Stimulated activated effector memory CD8-positive, alpha-beta T cell treated with anti-CD3 and anti-CD28 coated beads, Interleukin-12 subunit alpha, Interleukin-12 subunit beta, amount 100 ng/mL, for 72 hours (primary cell): Measurements from ENCODE around the gene MYRF.

Experiments
- ATAC-seq: fragments of 150-1000 bp; cut with Tn5 transposase; 2 replicates; pipeline ENCODE4 v1.10.0; 2021
- DNase-seq, 2 donors: peaks; one replicate each; pipeline ENCODE4 v3.0.0; 2021 to 2022; ENCODE audit warnings: low spot score in 2 of 2
- H3K27ac Mint-ChIP-seq: one replicate; pipeline ENCODE4 v1.8.0; 2022; ENCODE audit warnings: mild to moderate bottlenecking, mixed read lengths
- H3K36me3 Mint-ChIP-seq: one replicate; pipeline ENCODE4 v1.8.0; 2022; ENCODE audit warnings: mild to moderate bottlenecking, mixed read lengths
- H3K4me1 Mint-ChIP-seq: one replicate; pipeline ENCODE4 v1.8.0; 2022; ENCODE audit warnings: mixed read lengths
- H3K4me3 Mint-ChIP-seq: one replicate; pipeline ENCODE4 v1.8.0; 2022; ENCODE audit warnings: mild to moderate bottlenecking, mixed read lengths
- H3K9me3 Mint-ChIP-seq: one replicate; pipeline ENCODE4 v1.8.0; 2022; ENCODE audit warnings: mixed read lengths

MYRF gene

DNA sequence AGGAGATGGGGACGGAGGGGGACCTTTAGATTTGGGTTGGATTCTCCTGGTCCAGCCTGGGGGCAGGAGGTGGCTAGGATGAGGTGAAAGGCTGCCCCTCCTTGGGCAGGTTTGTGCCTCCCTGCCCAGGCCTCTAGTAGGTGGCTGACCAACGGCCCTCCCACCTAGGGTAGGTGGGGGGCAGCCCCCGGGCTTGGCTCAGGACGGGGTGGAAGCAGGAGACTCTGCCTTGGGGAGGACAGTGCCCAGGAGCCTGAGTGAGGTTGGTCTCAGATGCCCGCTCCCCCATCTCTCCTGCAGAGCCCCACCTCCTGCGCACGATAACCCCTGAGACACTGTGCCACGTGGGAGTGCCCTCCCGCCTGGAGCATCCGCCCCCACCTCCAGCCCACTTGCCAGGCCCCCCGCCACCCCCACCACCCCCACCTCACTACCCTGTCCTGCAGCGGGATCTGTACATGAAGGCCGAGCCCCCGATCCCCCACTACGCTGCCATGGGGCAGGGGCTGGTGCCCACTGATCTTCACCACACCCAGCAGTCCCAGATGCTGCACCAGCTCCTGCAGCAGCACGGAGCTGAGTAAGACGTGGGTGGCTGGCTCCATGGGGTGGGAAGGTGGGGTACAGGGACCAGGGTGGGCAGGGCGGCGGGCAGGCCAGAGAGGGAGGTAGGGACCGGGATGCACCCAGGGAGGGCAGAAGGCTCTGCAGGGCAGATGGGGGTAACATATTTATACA is 17.7 kb downstream of the MYRF start:
- ATAC-seq (no peak), DNase-seq (no peak)
- no peaks in the 10 kb centered on the region for H3K9me3 Mint-ChIP-seq
- H3K36me3 Mint-ChIP-seq = peaks cover under 1% of the 10 kb centered on the region
- H3K27ac Mint-ChIP-seq = no peak overlapping the region
- H3K4me1 Mint-ChIP-seq = peaks cover 16% of the 10 kb centered on the region
- H3K4me3 Mint-ChIP-seq = no peak overlapping the region

DNA sequence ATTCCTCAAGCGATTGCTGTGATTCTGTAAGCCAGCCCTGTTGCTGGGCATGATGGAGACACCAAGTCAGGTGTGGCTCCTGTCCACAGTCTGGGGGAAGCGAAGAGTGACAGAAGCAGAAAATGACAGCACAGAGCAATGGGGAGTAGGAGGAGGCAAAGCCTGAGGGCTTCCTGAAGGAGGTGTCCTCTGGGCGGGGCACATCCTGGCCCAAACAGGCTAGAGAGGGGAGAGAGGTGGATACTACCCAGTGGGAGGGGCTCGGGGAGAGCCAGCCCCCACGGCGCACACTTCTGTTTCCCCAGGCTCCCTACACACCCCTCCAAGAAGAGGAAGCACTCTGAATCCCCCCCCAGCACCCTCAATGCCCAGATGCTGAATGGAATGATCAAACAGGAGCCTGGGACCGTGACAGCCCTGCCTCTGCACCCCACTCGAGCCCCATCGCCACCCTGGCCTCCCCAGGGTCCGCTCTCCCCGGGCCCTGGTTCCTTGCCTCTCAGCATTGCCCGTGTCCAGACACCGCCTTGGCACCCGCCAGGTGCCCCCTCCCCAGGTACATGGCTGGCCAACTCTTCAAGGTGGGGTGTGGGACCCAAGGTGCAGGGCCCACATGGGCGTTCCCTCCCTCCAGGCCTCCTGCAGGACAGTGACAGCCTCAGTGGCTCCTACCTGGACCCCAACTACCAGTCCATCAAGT is 18.9 kb downstream of the MYRF start:
- Mint-ChIP-seq H3K4me3 (no peak overlapping the region), H3K27ac (peak overlapping the region; percentile 80), H3K36me3 (peaks cover 8% of the 10 kb centered on the region), H3K9me3 (no peaks in the 10 kb centered on the region), H3K4me1 (peaks cover 28% of the 10 kb centered on the region)
- DNase-seq = no peak
- no peak for ATAC-seq

DNA sequence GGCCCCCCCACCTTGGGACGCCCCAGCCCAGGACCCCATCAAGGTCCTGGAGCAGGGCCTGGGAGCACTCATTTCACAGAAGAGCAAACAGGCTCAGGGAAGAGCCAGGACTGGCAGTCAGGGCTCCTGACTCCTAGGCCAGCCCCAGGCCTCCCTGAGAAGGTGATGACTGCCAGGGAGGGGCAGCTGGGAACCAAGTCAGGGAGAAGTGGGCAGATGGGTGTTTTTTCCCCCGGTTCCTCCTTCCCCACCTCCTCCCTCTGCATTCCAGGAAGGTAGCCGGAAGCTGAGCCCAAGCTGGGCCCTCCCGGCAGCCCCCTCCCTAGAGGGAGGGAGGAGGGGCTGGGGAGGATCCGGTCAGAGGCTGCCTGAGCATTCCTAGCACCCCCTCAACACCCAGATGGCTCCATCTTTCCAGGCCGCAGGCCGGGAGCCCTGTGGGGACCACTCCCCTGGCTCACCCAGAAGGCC is 19.6 kb downstream of the MYRF start:
- Mint-ChIP-seq H3K27ac (peak overlapping the region; percentile 80), H3K36me3 (peaks cover 8% of the 10 kb centered on the region), H3K4me3 (no peak overlapping the region), H3K9me3 (no peaks in the 10 kb centered on the region), H3K4me1 (peaks cover 35% of the 10 kb centered on the region)
- DNase-seq (no peak), ATAC-seq (no peak)

DNA sequence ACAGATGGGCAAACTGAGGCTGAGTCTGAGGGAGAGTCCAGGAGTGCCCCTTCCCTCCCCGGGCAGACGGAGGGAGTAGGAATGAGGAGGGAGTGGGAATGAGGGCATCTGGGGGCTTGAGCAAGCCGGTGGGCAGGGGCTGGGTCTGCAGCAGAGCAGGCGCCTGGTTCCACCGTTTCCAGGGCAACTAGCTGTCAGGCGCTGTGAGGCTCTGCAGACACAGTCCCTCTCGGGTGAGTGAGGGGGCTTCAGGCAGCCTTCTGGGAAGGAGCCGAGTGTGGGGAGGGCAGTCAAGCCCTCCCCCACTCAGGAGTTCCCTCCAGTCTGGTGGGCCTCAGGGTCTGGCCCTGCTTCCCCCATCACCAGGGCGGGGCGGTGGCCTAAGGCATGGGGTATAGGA is 20.9 kb downstream of the MYRF start:
- ATAC-seq (no peak), DNase-seq (no peak)
- peak overlapping the region; percentile 80 for H3K27ac Mint-ChIP-seq
- peaks cover 8% of the 10 kb centered on the region for H3K36me3 Mint-ChIP-seq
- H3K4me3 Mint-ChIP-seq = no peak overlapping the region
- H3K4me1 Mint-ChIP-seq = peaks cover 44% of the 10 kb centered on the region
- H3K9me3 Mint-ChIP-seq = no peaks in the 10 kb centered on the region

DNA sequence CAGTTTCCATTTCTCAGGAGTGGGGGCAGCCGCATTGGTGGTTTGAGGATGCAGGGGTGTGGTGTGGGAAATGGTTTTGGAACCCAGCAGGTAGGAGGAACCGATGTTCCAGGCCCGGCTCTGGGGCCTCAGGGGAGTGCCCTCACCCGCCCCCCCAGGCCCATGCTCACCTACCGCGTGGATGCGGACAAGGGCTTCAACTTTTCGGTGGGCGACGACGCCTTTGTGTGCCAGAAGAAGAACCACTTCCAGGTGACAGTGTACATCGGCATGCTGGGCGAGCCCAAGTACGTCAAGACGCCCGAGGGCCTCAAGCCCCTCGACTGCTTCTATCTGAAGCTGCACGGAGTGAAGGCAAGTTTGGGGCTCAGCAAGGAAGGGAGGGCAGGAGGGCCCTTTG is 21.4 kb downstream of the MYRF start:
- peaks cover 44% of the 10 kb centered on the region for H3K4me1 Mint-ChIP-seq

DNA sequence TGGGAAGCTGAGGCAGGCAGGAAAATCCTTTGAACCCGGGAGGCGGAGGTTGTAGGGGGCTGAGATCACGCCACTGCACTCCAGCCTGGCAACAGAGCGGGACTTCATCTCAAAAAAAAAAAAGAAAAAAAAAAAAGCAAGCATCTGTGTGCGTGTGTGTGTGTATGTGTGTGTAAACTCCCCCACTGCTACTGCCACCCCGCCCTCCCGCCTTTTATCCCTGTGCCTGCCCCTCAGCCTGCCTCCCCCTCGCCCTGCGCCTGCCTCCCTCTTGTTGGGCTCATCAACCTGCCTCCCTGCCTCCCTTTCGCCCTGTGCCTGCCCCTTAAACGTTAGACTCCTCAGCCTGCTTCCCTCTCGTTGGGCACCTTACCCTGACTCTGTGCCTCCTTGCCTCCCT is 22.0 kb downstream of the MYRF start:
- Mint-ChIP-seq H3K4me3 (no peak overlapping the region), H3K9me3 (no peaks in the 10 kb centered on the region), H3K27ac (peak overlapping the region; percentile 29), H3K4me1 (peaks cover 44% of the 10 kb centered on the region), H3K36me3 (peaks cover 8% of the 10 kb centered on the region)
- DNase-seq (no peak), ATAC-seq (no peak)

More for the DNA sequence above, 21.4 kb downstream of the MYRF start:
- Mint-ChIP-seq H3K9me3 (no peaks in the 10 kb centered on the region), H3K36me3 (peaks cover 8% of the 10 kb centered on the region), H3K27ac (no peak overlapping the region), H3K4me3 (no peak overlapping the region)
- DNase-seq = no peak
- ATAC-seq = no peak

DNA sequence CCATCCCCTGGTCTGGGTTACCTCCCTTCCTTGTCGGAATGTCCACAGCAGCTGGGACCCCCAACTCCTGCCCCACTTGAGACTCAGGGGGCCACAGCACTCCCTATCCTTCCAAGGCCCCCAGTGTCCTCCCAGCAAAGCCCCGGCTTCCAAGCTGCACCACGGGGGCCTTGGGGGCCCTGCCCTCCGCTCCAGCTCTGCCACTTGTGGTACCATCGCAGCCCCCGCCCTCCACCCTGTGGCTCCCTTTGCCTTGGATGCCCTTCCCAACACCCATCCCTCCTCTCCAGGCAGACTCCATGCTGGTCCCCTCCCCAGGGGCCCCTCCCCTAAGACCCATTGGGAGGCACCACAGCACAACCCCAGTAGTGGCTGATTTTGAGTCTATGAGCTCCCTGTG is 22.7 kb downstream of the MYRF start:
- H3K36me3 Mint-ChIP-seq = peaks cover 8% of the 10 kb centered on the region
- H3K4me1 Mint-ChIP-seq = peaks cover 44% of the 10 kb centered on the region
- ATAC-seq (no peak), DNase-seq (no peak)
- H3K4me3 Mint-ChIP-seq = no peak overlapping the region
- H3K9me3 Mint-ChIP-seq = no peaks in the 10 kb centered on the region
- H3K27ac Mint-ChIP-seq = peak overlapping the region; percentile 29

DNA sequence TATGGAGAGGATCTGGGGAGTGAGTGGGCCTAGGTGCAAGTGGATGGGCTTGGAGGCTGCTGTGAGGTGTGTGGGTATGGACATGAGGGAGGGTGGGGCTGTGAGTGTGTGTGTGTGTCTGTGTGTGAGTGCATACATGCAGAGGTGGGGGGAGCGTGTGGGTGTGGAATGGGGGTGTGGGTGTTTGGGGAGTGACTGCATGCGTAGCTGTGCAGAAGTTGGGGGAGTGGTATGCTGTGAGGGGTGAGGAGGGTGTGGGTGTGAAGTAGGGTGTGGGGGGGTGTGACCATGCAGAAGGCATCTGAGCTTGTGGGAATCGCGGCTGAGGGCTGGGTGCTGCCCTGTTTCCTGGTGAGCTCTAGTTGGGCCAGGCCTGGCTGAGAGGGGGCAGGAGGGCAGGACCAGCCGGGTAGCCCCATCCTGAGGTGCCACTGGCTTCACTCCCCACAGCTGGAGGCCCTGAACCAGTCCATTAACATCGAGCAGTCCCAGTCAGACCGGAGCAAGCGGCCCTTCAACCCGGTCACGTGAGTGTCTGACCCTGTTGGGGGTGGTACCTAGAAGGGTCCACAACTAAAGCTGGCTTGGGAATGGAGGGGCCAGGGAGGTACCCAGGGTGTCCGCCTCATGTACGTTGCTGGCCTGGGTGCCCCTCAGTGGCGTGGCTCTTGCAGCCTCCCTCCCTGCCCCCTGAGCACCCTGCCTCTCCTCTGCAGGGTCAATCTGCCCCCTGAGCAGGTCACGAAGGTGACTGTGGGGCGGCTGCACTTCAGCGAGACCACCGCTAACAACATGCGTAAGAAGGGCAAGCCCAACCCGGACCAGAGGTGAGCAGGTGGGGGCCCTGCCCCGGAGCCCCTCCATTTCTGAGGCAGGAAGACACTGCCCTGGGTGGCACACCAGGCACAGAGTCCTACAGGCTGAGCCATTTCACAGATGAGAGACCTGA is 23.4 kb downstream of the MYRF start:
- DNase-seq = no peak
- Mint-ChIP-seq H3K4me1 (peaks cover 44% of the 10 kb centered on the region), H3K9me3 (no peaks in the 10 kb centered on the region), H3K36me3 (peaks cover 8% of the 10 kb centered on the region), H3K27ac (peak overlapping the region; percentile 29), H3K4me3 (peak overlapping the region; percentile 47)
- no peak for ATAC-seq

DNA sequence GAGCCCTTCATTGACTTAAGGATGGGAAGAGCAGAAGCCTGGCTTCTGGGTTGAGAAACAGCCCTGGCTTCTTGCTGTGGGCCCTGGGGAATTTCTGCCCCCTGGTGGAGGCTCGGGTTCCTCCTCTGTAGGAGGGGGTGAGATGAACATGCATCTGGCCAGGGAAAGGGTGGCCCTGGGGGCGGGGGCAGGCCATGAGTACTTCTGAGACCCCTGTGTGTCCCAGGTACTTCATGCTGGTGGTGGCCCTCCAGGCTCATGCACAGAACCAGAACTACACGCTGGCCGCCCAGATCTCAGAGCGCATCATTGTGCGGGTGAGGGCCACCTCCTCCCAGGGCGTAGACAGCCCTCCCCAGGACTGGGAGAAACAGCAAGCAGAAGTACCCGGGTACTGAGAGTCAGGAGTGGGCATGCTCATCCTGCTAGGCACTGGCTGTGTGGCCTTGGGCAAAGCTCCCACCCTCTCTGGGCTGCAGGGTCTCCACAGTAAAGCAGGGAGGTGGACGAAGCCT is 24.2 kb downstream of the MYRF start:
- Mint-ChIP-seq H3K4me1 (peaks cover 43% of the 10 kb centered on the region), H3K9me3 (no peaks in the 10 kb centered on the region), H3K36me3 (peaks cover 8% of the 10 kb centered on the region), H3K4me3 (peak overlapping the region; percentile 47), H3K27ac (peak overlapping the region; percentile 29)
- peak; percentile 63 to 80 for DNase-seq
- ATAC-seq = peak; percentile 76

DNA sequence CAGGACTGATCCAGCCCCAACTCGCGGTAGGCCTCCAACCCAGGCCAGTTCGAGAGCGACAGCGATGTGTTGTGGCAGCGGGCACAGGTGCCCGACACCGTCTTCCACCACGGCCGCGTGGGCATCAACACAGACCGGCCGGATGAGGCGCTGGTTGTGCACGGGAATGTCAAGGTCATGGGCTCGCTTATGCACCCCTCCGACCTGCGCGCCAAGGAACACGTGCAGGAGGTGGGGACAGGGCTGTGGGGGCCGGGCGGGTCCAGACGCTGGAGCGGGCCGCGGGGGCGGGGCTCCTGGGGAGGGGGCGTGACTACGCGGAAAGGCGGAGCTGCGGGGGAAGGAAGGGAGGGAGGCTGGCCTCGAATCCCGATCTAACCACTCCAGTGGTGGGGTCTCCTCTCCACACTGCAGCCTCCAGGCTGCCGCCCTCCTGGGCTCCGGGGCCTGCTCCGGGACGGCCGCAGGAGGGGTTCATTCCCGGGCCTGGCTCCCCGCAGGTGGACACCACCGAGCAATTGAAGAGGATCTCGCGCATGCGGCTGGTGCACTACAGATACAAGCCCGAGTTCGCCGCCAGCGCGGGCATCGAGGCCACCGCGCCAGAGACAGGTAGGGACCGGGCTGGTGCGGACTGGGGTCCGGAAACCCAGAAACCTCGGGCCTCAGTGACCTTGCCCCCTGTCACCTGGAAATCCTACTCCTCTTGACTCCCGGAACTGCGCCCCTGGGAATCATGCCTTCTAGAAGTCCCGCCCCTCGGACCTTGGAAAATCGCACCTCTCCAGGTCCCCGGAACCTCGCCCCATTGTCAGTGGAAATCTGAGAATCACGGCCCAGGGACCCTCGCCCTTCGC is 25.0 kb downstream of the MYRF start:
- H3K9me3 Mint-ChIP-seq = no peaks in the 10 kb centered on the region
- DNase-seq (peak in 1 of 2 donors; percentile 71), ATAC-seq (peak; percentile 42)
- peak overlapping the region; percentile 47 for H3K4me3 Mint-ChIP-seq
- peaks cover 39% of the 10 kb centered on the region for H3K4me1 Mint-ChIP-seq
- H3K36me3 Mint-ChIP-seq = peaks cover 11% of the 10 kb centered on the region
- H3K27ac Mint-ChIP-seq = peak overlapping the region; percentile 78

DNA sequence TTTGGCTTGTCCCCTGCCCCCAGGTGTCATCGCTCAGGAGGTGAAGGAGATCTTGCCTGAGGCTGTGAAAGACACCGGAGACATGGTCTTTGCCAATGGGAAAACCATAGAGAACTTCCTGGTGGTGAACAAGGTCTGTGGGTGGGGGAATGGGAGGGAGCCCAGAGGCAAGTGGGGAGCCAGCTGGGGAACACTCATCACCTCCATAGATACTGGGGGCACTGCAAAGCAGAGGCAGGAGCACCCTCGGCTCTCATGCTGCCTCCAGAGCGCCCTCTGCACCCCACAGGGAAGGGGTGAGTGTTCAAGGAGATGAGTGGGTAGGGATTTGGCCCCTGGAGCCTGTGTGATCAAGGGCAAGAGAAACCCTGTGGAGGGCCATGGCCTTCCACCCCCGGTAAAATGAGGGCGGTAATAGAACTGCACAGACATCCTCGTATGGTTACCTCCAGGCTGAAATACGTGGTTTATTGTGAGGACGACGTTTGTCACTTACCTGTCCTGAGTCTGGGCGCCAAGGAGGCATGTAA is 26.0 kb downstream of the MYRF start:
- Mint-ChIP-seq H3K4me3 (peak overlapping the region; percentile 47), H3K4me1 (peaks cover 30% of the 10 kb centered on the region), H3K36me3 (peaks cover 16% of the 10 kb centered on the region), H3K9me3 (no peaks in the 10 kb centered on the region), H3K27ac (peak overlapping the region; percentile 78)
- ATAC-seq (no peak), DNase-seq (no peak)

DNA sequence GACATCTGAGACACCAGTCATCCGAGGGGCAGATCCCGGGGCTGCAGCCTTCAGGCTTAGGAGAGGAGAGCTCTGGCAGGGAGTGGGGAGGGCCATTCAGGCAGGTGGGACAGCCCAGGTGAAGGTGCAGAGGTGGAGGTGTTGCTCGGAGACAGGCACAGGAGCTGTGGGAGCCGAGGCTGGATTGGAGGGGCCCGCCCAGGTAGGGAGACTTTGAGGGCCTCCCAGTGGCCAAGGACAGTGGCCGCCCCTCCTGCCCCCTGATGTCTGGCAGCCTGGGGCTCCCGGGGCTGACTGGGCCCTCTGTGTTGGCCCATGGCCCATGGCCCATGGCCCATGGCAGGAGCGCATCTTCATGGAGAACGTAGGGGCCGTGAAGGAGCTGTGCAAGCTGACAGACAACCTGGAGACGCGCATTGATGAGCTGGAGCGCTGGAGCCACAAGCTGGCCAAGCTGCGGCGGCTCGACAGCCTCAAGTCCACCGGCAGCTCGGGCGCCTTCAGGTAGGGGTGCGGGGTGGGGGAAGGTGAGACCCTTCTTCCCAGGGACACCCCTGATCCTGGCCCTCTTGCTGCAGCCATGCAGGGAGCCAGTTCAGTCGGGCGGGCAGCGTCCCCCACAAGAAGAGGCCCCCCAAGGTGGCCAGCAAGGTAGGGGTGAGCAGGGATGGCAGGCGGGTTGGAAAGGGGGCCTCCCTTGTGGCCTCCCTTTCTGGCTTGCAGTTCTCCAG is 26.6 kb downstream of the MYRF start:
- DNase-seq = no peak
- no peak for ATAC-seq
- H3K9me3 Mint-ChIP-seq = no peaks in the 10 kb centered on the region
- peaks cover 23% of the 10 kb centered on the region for H3K36me3 Mint-ChIP-seq
- H3K4me1 Mint-ChIP-seq = peaks cover 29% of the 10 kb centered on the region
- peak overlapping the region; percentile 77 for H3K27ac Mint-ChIP-seq
- H3K4me3 Mint-ChIP-seq = no peak overlapping the region

DNA sequence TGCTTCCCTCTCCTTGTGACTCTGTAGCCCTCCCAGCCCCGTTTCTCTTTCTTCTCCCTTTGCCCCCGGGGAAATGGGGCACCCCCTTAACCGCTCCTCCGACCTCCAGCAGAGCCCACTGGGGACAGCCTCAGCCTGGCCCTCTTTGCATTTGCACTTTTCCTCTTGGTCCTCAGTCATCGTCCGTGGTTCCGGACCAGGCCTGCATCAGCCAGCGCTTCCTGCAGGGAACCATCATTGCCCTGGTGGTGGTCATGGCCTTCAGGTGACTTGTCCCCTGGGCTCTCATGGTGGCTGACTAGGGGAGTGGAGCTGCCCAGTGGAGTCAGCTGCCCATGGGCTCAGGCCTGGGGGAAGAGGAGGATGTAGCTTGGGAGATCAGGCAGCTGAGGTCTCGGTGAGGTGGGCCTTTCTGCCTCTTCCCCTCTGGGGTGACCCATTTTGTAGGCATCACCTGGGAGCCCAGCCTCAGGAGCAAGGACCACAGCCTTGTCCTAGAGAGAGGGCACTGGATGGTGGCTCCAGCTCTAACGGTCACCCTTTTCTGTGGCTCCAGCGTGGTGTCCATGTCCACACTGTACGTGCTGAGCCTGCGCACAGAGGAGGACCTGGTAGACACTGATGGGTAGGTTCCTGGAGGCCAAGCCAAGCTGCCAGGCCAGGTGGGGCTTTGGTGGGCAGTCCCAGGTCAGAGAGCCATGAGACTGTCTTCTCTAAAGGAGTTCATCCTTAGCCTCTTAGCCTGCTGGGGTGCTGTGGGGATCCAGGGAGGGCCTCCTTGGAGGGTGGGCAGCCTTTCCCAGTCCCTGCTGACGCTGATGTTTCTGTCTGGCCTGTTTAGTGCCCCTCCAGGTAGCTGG is 27.5 kb downstream of the MYRF start:
- no peaks in the 10 kb centered on the region for H3K9me3 Mint-ChIP-seq
- H3K36me3 Mint-ChIP-seq = peaks cover 31% of the 10 kb centered on the region
- no peak for DNase-seq
- peak overlapping the region; percentile 77 for H3K27ac Mint-ChIP-seq
- peaks cover 32% of the 10 kb centered on the region for H3K4me1 Mint-ChIP-seq
- no peak for ATAC-seq
- no peak overlapping the region for H3K4me3 Mint-ChIP-seq
